GM06990 (cell line): ENCODE measurements around the gene PRPF39.

Source experiments
- DNase-seq: peaks from one replicate; pipeline ENCODE4 v3.0.0-alpha.2; 2011; ENCODE audit not compliant: insufficient read length; ENCODE audit errors: extremely low read depth
- H3K27me3 ChIP-seq: replicated peaks from 2 replicates; pipeline ENCODE4 v1.6.0; 2011; ENCODE audit warnings: low read length; ENCODE audit not compliant: control insufficient read depth, insufficient read depth
- H3K36me3 ChIP-seq: 2 replicates; pipeline ENCODE4 v1.5.1; 2011; ENCODE audit warnings: low read length; ENCODE audit not compliant: control insufficient read depth, insufficient read depth
- H3K4me3 ChIP-seq: replicated peaks from 2 replicates; pipeline ENCODE4 v1.5.1; 2011; ENCODE audit warnings: low read depth, mild to moderate bottlenecking, control low read depth, low read length
- TF ChIP-seq, protein P1 (sequence below): IDR thresholded peaks from 2 replicates; pipeline ENCODE4 v1.5.1; 2011; ENCODE audit warnings: low read length, control low read depth, mild to moderate bottlenecking, inconsistent platforms; ENCODE audit not compliant: insufficient read depth, poor library complexity, severe bottlenecking

PRPF39 gene

DNA sequence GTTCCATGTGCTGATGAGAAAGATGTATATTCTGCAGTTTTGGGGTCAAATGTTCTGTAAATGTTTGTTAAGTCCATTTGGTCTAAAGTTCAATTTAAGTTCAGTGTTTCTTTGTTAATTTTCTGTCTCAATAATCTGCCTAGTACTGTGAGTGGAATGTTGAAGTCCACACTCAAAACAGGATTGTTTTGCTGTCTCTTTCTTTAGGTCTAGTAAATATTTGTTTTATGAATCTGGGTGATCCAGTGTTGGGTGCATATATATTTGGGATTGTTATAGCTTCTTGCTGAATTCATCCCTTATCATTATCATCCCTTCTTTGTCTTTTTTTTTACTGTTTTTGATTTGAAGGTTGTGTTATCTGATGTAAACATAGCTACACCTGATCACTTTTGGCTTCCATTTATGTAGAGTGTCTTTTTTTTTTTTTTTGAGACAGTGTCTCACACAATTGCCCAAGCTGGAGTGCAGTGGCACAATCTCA, 26.0 kb upstream of the PRPF39 start:
- no peak for DNase-seq
- TF ChIP-seq, protein P1, sequence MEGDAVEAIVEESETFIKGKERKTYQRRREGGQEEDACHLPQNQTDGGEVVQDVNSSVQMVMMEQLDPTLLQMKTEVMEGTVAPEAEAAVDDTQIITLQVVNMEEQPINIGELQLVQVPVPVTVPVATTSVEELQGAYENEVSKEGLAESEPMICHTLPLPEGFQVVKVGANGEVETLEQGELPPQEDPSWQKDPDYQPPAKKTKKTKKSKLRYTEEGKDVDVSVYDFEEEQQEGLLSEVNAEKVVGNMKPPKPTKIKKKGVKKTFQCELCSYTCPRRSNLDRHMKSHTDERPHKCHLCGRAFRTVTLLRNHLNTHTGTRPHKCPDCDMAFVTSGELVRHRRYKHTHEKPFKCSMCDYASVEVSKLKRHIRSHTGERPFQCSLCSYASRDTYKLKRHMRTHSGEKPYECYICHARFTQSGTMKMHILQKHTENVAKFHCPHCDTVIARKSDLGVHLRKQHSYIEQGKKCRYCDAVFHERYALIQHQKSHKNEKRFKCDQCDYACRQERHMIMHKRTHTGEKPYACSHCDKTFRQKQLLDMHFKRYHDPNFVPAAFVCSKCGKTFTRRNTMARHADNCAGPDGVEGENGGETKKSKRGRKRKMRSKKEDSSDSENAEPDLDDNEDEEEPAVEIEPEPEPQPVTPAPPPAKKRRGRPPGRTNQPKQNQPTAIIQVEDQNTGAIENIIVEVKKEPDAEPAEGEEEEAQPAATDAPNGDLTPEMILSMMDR, result no peak
- H3K27me3 ChIP-seq, result no peaks in the 10 kb centered on the region
- H3K36me3 ChIP-seq, result no peaks in the 10 kb centered on the region
- H3K4me3 ChIP-seq, result no peak overlapping the region

DNA sequence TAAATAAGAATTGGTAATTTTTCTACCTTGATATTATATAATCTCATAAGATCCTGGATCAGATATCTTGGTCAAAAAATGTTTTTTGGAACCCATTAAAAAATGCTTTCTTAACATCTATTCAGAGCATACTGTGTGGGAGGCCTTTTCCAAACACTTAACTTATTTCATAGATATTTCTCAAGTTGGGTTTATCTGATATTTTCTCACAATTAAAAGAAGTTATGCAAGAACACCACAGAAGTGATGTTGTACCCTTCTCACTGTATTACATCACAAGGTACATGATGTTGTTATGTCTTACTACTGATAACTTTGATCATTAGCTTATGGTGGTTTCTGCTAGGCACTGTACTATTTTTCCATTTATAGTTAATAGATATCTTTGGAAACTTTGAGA, 23.4 kb upstream of the PRPF39 start:
- H3K27me3 ChIP-seq, result no peaks in the 10 kb centered on the region
- TF ChIP-seq, protein P1, result no peak
- no peaks in the 10 kb centered on the region for H3K36me3 ChIP-seq
- DNase-seq, result no peak
- no peak overlapping the region for H3K4me3 ChIP-seq

DNA sequence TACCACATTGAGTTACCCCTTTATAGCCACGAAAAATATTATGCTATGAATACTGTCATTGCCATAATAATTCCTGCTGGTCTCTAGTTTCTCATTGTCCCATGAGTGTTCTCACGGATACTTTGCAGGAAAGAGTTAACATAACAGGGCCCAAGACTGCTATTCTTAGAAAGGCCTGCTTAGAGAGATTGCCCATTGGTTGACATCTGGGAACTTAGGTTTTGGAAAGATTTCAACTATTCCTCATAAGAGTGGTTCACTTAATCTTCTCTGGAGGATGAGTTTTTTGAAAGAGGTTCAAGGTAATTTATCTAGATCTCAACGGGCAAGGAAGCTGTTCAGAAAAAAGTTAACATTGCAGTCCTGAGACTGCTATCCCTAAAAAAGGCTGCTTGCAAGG, 18.4 kb upstream of the PRPF39 start:
- TF ChIP-seq, protein P1, result no peak
- Histone ChIP-seq H3K36me3 (no peaks in the 10 kb centered on the region), H3K4me3 (no peak overlapping the region), H3K27me3 (no peaks in the 10 kb centered on the region)
- DNase-seq, result no peak

DNA sequence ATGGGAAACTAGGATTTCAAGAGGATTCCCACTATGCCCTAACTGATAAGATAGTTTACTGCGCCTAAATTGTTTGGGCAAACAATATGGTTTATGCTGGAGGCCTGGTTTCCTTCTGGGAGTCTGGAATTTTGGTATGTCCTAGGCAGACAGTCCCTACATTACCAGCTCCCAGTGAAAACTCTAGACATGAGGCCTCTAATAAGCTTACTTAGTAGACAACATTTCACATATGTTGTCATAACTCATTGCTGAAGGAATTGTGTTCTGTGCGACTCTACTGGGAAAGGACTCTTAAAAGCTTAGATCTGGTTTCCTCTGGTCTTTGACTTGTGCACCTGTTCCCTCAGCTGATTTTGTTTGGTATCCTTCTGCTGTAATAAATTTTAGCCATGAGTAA, 18.0 kb upstream of the PRPF39 start:
- no peaks in the 10 kb centered on the region for H3K27me3 ChIP-seq
- H3K4me3 ChIP-seq, result no peak overlapping the region
- TF ChIP-seq, protein P1, result no peak
- DNase-seq, result no peak
- H3K36me3 ChIP-seq, result no peaks in the 10 kb centered on the region

DNA sequence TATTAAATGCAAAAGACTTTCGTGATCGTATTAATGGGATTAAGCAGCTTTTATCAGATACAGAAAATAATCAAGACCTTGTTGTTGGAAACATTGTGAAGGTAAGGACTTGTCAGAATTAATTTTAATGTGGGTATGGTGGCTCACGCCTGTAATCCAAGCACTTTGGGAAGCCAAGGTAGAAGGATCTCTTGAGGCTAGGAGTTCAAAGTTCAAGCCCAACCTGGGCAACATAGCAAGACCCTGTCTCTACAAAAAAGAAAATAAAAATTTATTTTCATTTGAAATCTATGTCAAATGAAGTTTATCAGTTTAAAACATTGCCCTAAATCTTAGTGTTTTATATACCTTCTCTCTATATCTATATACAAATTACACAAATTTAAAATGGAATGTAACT, 17.2 kb upstream of the PRPF39 start:
- DNase-seq, result no peak
- TF ChIP-seq, protein P1, result no peak
- Histone ChIP-seq H3K36me3 (no peaks in the 10 kb centered on the region), H3K4me3 (no peak overlapping the region), H3K27me3 (no peaks in the 10 kb centered on the region)

DNA sequence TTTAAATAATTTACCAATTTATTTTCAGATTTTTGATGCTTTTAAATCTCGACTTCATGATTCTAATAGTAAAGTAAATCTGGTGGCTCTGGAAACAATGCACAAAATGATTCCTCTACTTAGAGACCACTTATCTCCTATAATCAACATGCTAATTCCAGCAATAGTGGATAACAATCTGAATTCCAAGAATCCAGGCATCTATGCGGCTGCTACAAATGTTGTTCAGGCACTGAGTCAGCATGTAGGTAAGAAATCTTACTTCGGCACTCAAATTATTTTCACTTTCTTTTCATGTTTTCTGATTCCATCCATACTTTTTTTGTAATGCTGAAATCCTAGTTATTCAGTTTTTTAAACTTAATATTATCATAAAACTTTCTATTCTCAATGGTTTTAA, 15.5 kb upstream of the PRPF39 start:
- Histone ChIP-seq H3K4me3 (no peak overlapping the region), H3K27me3 (no peaks in the 10 kb centered on the region), H3K36me3 (no peaks in the 10 kb centered on the region)
- DNase-seq, result no peak
- TF ChIP-seq, protein P1, result no peak
